ENCODE results near the gene PNLDC1. TPM values are rescaled to one million over a fixed set of nuclear protein-coding genes. Genes with fewer than 3 reads are reported as not detected.

PNLDC1 gene
- total RNA-seq, 1 donor from 2014 or later: not detected

- Histone ChIP-seq H3K4me3 (ENCODE audit: low read depth, low read length) (no peak overlapping the region), H3K36me3 (ENCODE audit: control insufficient read depth, insufficient read depth, low read length) (no peaks in the 10 kb centered on the region), H3K27me3 (ENCODE audit: control insufficient read depth, insufficient read depth, low read length) (no peaks in the 10 kb centered on the region)
- no peak for TF ChIP-seq CTCF (IDR thresholded peaks at IDR 0.05; ENCODE audit: insufficient read depth, low read length, poor library complexity, severe bottlenecking)
- DNase-seq (ENCODE audit: low read depth): no peak
These were observed 22.7 kb upstream of the PNLDC1 start for GRCh38 chr6:159777240-159777904.

GRCh38 chr6:159778131-159778530 is 21.9 kb upstream of the PNLDC1 start:
- no peak overlapping the region for H3K4me3 ChIP-seq (ENCODE audit: low read depth, low read length)
- H3K27me3 ChIP-seq (ENCODE audit: control insufficient read depth, insufficient read depth, low read length): no peaks in the 10 kb centered on the region
- DNase-seq (ENCODE audit: low read depth): no peak
- TF ChIP-seq CTCF (IDR thresholded peaks at IDR 0.05; ENCODE audit: insufficient read depth, low read length, poor library complexity, severe bottlenecking): no peak
- H3K36me3 ChIP-seq (ENCODE audit: control insufficient read depth, insufficient read depth, low read length): no peaks in the 10 kb centered on the region

GRCh38 chr6:159778542-159779103 is 21.5 kb upstream of the PNLDC1 start:
- TF ChIP-seq CTCF (IDR thresholded peaks at IDR 0.05; ENCODE audit: insufficient read depth, low read length, poor library complexity, severe bottlenecking): no peak
- Histone ChIP-seq H3K4me3 (ENCODE audit: low read depth, low read length) (no peak overlapping the region), H3K27me3 (ENCODE audit: control insufficient read depth, insufficient read depth, low read length) (no peaks in the 10 kb centered on the region), H3K36me3 (ENCODE audit: control insufficient read depth, insufficient read depth, low read length) (peaks cover 2% of the 10 kb centered on the region)
- no peak for DNase-seq (ENCODE audit: low read depth)

GRCh38 chr6:159788276-159788675 is 11.8 kb upstream of the PNLDC1 start:
- TF ChIP-seq CTCF (IDR thresholded peaks at IDR 0.05; ENCODE audit: insufficient read depth, low read length, poor library complexity, severe bottlenecking): no peak
- H3K36me3 ChIP-seq (ENCODE audit: control insufficient read depth, insufficient read depth, low read length): peaks cover 1% of the 10 kb centered on the region
- H3K27me3 ChIP-seq (ENCODE audit: control insufficient read depth, insufficient read depth, low read length): no peaks in the 10 kb centered on the region
- peak overlapping the region; percentile 99 for H3K4me3 ChIP-seq (ENCODE audit: low read depth, low read length)
- no peak for DNase-seq (ENCODE audit: low read depth)

- Histone ChIP-seq H3K27me3 (ENCODE audit: control insufficient read depth, insufficient read depth, low read length) (no peaks in the 10 kb centered on the region), H3K36me3 (ENCODE audit: control insufficient read depth, insufficient read depth, low read length) (no peaks in the 10 kb centered on the region), H3K4me3 (ENCODE audit: low read depth, low read length) (peak overlapping the region; percentile 99)
- no peak for DNase-seq (ENCODE audit: low read depth)
- no peak for TF ChIP-seq CTCF (IDR thresholded peaks at IDR 0.05; ENCODE audit: insufficient read depth, low read length, poor library complexity, severe bottlenecking)
These were observed 11.2 kb upstream of the PNLDC1 start for GRCh38 chr6:159788753-159789376.

All from kidney epithelial cell (primary cell).